ENCODE data around the gene ANKFY1. TPM values are rescaled to one million over a fixed set of nuclear protein-coding genes. Genes with fewer than 3 reads are reported as not detected.
A peak's percentile ranks its signal among the peaks of the same experiment; 100 is the strongest.

The ANKFY1 gene
- total RNA-seq, 1 donor, result 44.9 TPM

DNA sequence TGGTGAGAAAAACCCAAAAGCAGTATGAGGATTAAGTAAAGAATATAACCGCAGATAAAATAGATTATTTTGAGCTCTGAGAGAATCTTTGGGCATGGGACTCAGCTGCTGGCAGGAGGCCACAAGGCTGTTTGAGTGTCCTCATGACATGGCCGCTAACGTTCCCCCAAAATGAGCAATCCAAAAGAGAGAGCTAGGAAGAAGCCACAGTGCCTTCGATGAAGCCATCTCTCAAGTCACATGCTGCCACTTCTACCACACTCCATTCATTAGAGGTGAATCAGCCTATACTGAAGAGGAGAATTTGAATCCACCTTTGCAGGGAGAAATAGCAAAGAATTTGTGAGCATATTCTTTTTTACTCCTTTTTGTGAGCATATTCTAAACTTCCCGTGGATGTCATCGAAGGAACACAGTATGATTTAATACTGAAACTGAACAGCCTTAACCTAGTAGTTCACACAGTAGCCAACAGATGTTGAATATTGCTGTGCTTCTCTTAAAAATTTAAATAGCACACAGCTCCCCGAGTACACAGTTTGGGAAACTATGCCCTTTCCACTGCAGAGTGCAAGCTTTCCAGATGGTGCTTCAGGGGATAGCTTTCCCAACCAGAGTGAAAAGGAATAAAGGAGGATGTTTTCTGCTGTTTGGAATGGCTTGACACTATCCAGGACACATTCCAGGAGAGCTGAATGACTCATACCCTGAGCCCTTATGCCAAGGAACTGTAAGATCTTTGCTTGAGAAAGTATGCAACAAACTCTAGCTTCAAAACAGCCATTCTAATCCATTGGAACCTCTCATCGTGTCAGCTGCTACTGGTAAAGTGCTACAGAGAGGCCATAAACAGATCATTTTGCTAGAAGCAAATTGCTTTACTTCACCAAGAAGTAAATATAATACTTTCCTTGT, 33.9 kb downstream of the ANKFY1 start:
- H3K27ac ChIP-seq (ENCODE audit: low read depth, low read length), result peak overlapping the region; percentile 90
- no peaks in the 10 kb centered on the region for H3K9me3 ChIP-seq (ENCODE audit: low read depth, low read length)
- no peak overlapping the region for H2AFZ ChIP-seq (ENCODE audit: low read length)
- peak; percentile 90 for DNase-seq (ENCODE audit: insufficient read length, low spot score, missing footprints)
- H3K4me3 ChIP-seq (ENCODE audit: insufficient read depth, low read length), result peak overlapping the region; percentile 40
- H3K4me1 ChIP-seq (ENCODE audit: insufficient read depth, low read length), result peaks cover 43% of the 10 kb centered on the region
- H3K36me3 ChIP-seq (ENCODE audit: insufficient read depth, low read length), result peaks cover 16% of the 10 kb centered on the region
- H3K27me3 ChIP-seq (ENCODE audit: insufficient read depth, low read length), result no peaks in the 10 kb centered on the region
- H3K79me2 ChIP-seq (ENCODE audit: insufficient read depth, low read length), result peaks cover 13% of the 10 kb centered on the region
- H4K20me1 ChIP-seq (ENCODE audit: insufficient read depth, low read length), result no peaks in the 10 kb centered on the region
- H3K4me2 ChIP-seq (ENCODE audit: insufficient read depth, low read length), result peak overlapping the region; percentile 80
- TF ChIP-seq CTCF (IDR thresholded peaks at IDR 0.05; ENCODE audit: extremely low read depth, low read depth, low read length), result no peak

GRCh38 chr17:4221899-4222659, 41.7 kb downstream of the ANKFY1 start:
- H3K4me3 ChIP-seq (ENCODE audit: insufficient read depth, low read length), result no peak overlapping the region
- TF ChIP-seq CTCF (IDR thresholded peaks at IDR 0.05; ENCODE audit: extremely low read depth, low read depth, low read length), result no peak

GRCh38 chr17:4221163-4221562, 42.6 kb downstream of the ANKFY1 start:
- DNase-seq (ENCODE audit: insufficient read length, low spot score, missing footprints), result no peak
- Histone ChIP-seq H3K36me3 (ENCODE audit: insufficient read depth, low read length) (peaks cover 10% of the 10 kb centered on the region), H3K4me2 (ENCODE audit: insufficient read depth, low read length) (peak overlapping the region; percentile 47), H3K27me3 (ENCODE audit: insufficient read depth, low read length) (no peaks in the 10 kb centered on the region), H3K4me1 (ENCODE audit: insufficient read depth, low read length) (peaks cover 13% of the 10 kb centered on the region), H4K20me1 (ENCODE audit: insufficient read depth, low read length) (no peaks in the 10 kb centered on the region), H3K9me3 (ENCODE audit: low read depth, low read length) (no peaks in the 10 kb centered on the region), H2AFZ (ENCODE audit: low read length) (no peak overlapping the region), H3K79me2 (ENCODE audit: insufficient read depth, low read length) (no peaks in the 10 kb centered on the region), H3K27ac (ENCODE audit: low read depth, low read length) (peak overlapping the region; percentile 54), H3K4me3 (ENCODE audit: insufficient read depth, low read length) (no peak overlapping the region)
- TF ChIP-seq CTCF (IDR thresholded peaks at IDR 0.05; ENCODE audit: extremely low read depth, low read depth, low read length), result no peak

More at GRCh38 chr17:4221899-4222659, 41.7 kb downstream of the ANKFY1 start:
- Histone ChIP-seq H3K36me3 (ENCODE audit: insufficient read depth, low read length) (peaks cover 6% of the 10 kb centered on the region), H2AFZ (ENCODE audit: low read length) (no peak overlapping the region), H3K27ac (ENCODE audit: low read depth, low read length) (no peak overlapping the region), H4K20me1 (ENCODE audit: insufficient read depth, low read length) (no peaks in the 10 kb centered on the region), H3K79me2 (ENCODE audit: insufficient read depth, low read length) (no peaks in the 10 kb centered on the region), H3K4me2 (ENCODE audit: insufficient read depth, low read length) (no peak overlapping the region), H3K4me1 (ENCODE audit: insufficient read depth, low read length) (peaks cover 13% of the 10 kb centered on the region), H3K9me3 (ENCODE audit: low read depth, low read length) (no peaks in the 10 kb centered on the region), H3K27me3 (ENCODE audit: insufficient read depth, low read length) (no peaks in the 10 kb centered on the region)
- no peak for DNase-seq (ENCODE audit: insufficient read length, low spot score, missing footprints)

- DNase-seq (ENCODE audit: insufficient read length, low spot score, missing footprints), result peak; percentile 97
These were observed 43.1 kb downstream of the ANKFY1 start for GRCh38 chr17:4220655-4221054.

More at GRCh38 chr17:4220655-4221054, 43.1 kb downstream of the ANKFY1 start:
- H2AFZ ChIP-seq (ENCODE audit: low read length), result peak overlapping the region; percentile 0
- no peaks in the 10 kb centered on the region for H4K20me1 ChIP-seq (ENCODE audit: insufficient read depth, low read length)
- H3K4me1 ChIP-seq (ENCODE audit: insufficient read depth, low read length), result peaks cover 13% of the 10 kb centered on the region
- peaks cover 10% of the 10 kb centered on the region for H3K36me3 ChIP-seq (ENCODE audit: insufficient read depth, low read length)
- H3K27ac ChIP-seq (ENCODE audit: low read depth, low read length), result peak overlapping the region; percentile 54
- H3K9me3 ChIP-seq (ENCODE audit: low read depth, low read length), result no peaks in the 10 kb centered on the region
- H3K79me2 ChIP-seq (ENCODE audit: insufficient read depth, low read length), result no peaks in the 10 kb centered on the region
- TF ChIP-seq CTCF (IDR thresholded peaks at IDR 0.05; ENCODE audit: extremely low read depth, low read depth, low read length), result no peak
- no peaks in the 10 kb centered on the region for H3K27me3 ChIP-seq (ENCODE audit: insufficient read depth, low read length)
- H3K4me3 ChIP-seq (ENCODE audit: insufficient read depth, low read length), result peak overlapping the region; percentile 29
- H3K4me2 ChIP-seq (ENCODE audit: insufficient read depth, low read length), result peak overlapping the region; percentile 47

Measured in osteoblast (primary cell).